ENCODE results near the gene FIG4. TPM values are rescaled to one million over a fixed set of nuclear protein-coding genes. Genes with fewer than 3 reads are reported as not detected.

FIG4 gene
- total RNA-seq, 2 experiments from 2014 or later = 13.1 to 14.3 TPM

DNA sequence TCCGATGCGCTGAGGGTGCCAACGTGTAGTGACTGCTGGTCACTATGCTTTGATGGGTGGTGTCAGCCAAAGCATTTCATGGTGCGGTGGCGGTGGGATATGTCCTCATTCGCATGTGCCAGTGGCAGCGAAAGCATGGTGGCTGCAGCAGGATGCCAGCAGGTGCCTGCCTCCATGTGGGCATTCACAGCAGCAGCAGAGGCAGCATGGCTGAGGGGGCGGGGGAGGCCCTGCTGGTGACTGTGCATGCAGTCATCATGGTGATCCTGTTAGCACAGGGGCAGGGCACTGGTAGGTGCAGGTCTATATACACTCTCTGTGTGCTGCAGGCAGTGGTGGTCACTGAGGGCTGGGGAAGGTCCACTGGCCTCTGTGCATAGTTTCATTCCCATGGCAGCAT is 22.0 kb downstream of the FIG4 start:
- ATAC-seq (peak; percentile 51), DNase-seq (peak; percentile 55)
- intact Hi-C loops (cut with micrococcal nuclease) = no loop called here
- peaks cover 11% of the 10 kb centered on the region for H3K4me1 Mint-ChIP-seq (ENCODE audit: low read depth)
- no peak overlapping the region for H3K4me3 Mint-ChIP-seq
- no peak overlapping the region for H3K27ac Mint-ChIP-seq
- H3K9me3 Mint-ChIP-seq = peaks cover 10% of the 10 kb centered on the region
- CTCF ChIA-PET = interaction anchor here (5.4 kb wide), 1 partner anchor 327 kb away, joined by 29 read pairs; no protein-coding TSS in a partner anchor
- POLR2A ChIA-PET = no interaction called here
- TF ChIP-seq, protein P1, sequence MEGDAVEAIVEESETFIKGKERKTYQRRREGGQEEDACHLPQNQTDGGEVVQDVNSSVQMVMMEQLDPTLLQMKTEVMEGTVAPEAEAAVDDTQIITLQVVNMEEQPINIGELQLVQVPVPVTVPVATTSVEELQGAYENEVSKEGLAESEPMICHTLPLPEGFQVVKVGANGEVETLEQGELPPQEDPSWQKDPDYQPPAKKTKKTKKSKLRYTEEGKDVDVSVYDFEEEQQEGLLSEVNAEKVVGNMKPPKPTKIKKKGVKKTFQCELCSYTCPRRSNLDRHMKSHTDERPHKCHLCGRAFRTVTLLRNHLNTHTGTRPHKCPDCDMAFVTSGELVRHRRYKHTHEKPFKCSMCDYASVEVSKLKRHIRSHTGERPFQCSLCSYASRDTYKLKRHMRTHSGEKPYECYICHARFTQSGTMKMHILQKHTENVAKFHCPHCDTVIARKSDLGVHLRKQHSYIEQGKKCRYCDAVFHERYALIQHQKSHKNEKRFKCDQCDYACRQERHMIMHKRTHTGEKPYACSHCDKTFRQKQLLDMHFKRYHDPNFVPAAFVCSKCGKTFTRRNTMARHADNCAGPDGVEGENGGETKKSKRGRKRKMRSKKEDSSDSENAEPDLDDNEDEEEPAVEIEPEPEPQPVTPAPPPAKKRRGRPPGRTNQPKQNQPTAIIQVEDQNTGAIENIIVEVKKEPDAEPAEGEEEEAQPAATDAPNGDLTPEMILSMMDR (IDR thresholded peaks at IDR 0.05) = no peak
- H3K27me3 Mint-ChIP-seq = no peaks in the 10 kb centered on the region
- peaks cover 15% of the 10 kb centered on the region for H3K36me3 Mint-ChIP-seq (ENCODE audit: low read depth)

DNA sequence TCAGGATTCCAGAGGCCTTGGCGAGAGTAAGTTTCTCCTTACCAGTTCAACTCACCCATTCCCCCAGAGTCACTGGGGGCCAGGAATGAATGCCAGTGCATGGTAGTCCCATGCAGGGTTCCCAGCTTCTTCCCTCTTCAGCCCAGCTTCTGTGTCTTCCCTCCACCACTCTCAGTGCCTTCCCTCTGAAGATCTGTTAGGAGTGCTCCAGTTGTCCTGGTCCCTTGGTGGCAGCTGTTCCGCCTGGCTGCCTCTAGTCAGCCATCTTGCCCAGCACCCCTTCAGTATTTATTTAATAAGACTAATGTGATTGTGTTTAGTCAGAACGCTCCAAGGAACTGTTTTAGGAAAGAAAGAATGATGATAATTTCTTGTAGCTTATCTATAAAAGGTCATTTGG is 23.1 kb downstream of the FIG4 start:
- peaks cover 10% of the 10 kb centered on the region for H3K4me1 Mint-ChIP-seq (ENCODE audit: low read depth)
- ChIA-PET POLR2A (no interaction called here), CTCF (interaction anchor here (1.1 to 4.4 kb wide), 4 partner anchors 9 to 326 kb away, joined by 3 to 20 read pairs (median 6); no protein-coding TSS in a partner anchor)
- no peak overlapping the region for H3K4me3 Mint-ChIP-seq
- peaks cover 3% of the 10 kb centered on the region for H3K9me3 Mint-ChIP-seq
- TF ChIP-seq, protein P1 (IDR thresholded peaks at IDR 0.05) = no peak
- ATAC-seq (no peak), DNase-seq (no peak)
- intact Hi-C loops (cut with micrococcal nuclease) = no loop called here
- H3K27ac Mint-ChIP-seq = no peak overlapping the region
- H3K36me3 Mint-ChIP-seq (ENCODE audit: low read depth) = peaks cover 10% of the 10 kb centered on the region
- no peaks in the 10 kb centered on the region for H3K27me3 Mint-ChIP-seq

DNA sequence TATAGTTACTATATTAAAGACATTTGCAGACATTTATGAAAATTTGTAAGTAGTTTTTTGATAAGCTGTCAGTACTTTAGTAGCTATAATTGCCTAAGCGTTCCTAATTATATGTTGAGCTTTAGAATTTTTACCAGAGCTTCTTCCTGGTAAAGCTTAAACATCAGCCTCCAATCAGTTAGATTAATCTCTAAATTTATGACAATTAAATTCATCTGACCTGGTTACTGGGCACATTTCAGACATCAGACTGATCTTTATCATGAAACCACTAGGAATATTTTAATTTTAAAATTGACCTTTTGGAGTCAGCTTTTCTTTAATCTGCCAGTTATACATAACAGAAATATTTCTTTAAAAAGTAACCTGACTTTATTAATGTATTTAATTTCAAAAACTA is 23.5 kb downstream of the FIG4 start:
- Mint-ChIP-seq H3K27ac (no peak overlapping the region), H3K4me3 (no peak overlapping the region), H3K27me3 (no peaks in the 10 kb centered on the region), H3K9me3 (peaks cover 3% of the 10 kb centered on the region), H3K4me1 (ENCODE audit: low read depth) (peaks cover 10% of the 10 kb centered on the region), H3K36me3 (ENCODE audit: low read depth) (peaks cover 9% of the 10 kb centered on the region)
- POLR2A ChIA-PET = no interaction called here
- intact Hi-C loops (cut with micrococcal nuclease) = no loop called here
- ATAC-seq (no peak), DNase-seq (no peak)
- TF ChIP-seq, protein P1 (IDR thresholded peaks at IDR 0.05) = no peak
- CTCF ChIA-PET = interaction anchor here (1.1 to 4.4 kb wide), 4 partner anchors 9 to 325 kb away, joined by 3 to 20 read pairs (median 6); no protein-coding TSS in a partner anchor

DNA sequence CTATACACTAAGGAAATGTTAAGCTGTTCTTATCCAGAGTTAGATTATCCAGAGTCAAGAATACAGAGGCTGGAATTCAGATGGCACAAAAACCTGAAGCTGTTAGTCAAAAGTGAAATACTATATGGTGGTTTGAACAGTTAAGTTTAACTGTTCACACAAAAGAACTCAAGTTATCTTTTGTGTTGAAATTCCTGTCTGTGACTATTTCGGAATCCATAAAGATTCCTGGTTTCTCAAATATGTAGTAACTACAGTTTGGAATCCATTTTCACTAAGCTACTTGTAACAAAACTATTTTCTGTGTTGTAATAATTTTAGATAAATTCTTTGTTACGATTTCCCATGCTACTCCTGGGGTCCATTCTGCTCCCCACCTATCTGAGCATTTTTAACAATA is 24.5 kb downstream of the FIG4 start:
- intact Hi-C loops (cut with micrococcal nuclease) = no loop called here
- Mint-ChIP-seq H3K9me3 (no peaks in the 10 kb centered on the region), H3K27me3 (no peaks in the 10 kb centered on the region), H3K4me1 (ENCODE audit: low read depth) (peaks cover 10% of the 10 kb centered on the region), H3K27ac (no peak overlapping the region), H3K36me3 (ENCODE audit: low read depth) (peaks cover 9% of the 10 kb centered on the region), H3K4me3 (no peak overlapping the region)
- CTCF ChIA-PET = interaction anchor here (0.9 to 4.4 kb wide), 4 partner anchors 10 to 324 kb away, joined by 3 to 20 read pairs (median 5); no protein-coding TSS in a partner anchor
- ATAC-seq (no peak), DNase-seq (no peak)
- TF ChIP-seq, protein P1 (IDR thresholded peaks at IDR 0.05) = no peak
- POLR2A ChIA-PET = no interaction called here

DNA sequence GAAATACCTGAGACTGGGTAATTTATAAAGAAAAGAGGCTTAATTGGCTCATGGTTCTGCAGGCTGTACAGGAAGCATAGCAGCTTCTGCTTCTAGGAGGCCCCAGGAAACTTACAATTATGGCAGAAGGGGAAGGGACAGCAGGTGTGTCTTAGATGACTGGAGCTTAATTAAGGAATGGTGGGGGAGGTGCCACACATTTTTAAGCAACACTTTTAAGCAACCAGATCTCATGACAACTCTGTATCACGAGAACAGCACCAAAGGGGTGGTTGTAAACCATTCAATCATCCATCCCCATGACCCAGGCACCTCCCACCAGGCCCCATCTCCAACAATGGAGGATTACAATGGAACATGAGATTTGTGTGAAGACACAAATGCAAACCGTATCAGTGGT is 26.9 kb downstream of the FIG4 start:
- DNase-seq (no peak), ATAC-seq (no peak)
- POLR2A ChIA-PET = no interaction called here
- H3K36me3 Mint-ChIP-seq (ENCODE audit: low read depth) = peaks cover 9% of the 10 kb centered on the region
- H3K27me3 Mint-ChIP-seq = no peaks in the 10 kb centered on the region
- H3K27ac Mint-ChIP-seq = no peak overlapping the region
- TF ChIP-seq, protein P1 (IDR thresholded peaks at IDR 0.05) = no peak
- H3K4me1 Mint-ChIP-seq (ENCODE audit: low read depth) = peaks cover 2% of the 10 kb centered on the region
- CTCF ChIA-PET = interaction anchor here (4.4 kb wide), 1 partner anchor 322 kb away, joined by 20 read pairs; no protein-coding TSS in a partner anchor
- no peak overlapping the region for H3K4me3 Mint-ChIP-seq
- intact Hi-C loops (cut with micrococcal nuclease) = no loop called here
- H3K9me3 Mint-ChIP-seq = no peaks in the 10 kb centered on the region

All from activated CD8-positive, alpha-beta T cell treated with anti-CD3 and anti-CD28 coated beads for 36 hours (primary cell).